Suprapubic skin (tissue), 4 donors: ENCODE measurements around the gene KRT76.

Experiments
- CTCF ChIP-seq, 2 donors: fragments of 200-600 bp in 1 of 2; fragments of 450-650 bp in 1 of 2; sonication (generic) in 1 of 2; IDR thresholded peaks; one replicate each; pipeline ENCODE4 v1.5.1; 2016 to 2019; ENCODE audit warnings: antibody characterized with exemption in 2 of 2, mild to moderate bottlenecking in 1 of 2, moderate library complexity in 1 of 2
- EP300 ChIP-seq: sonication (generic); formaldehyde crosslinking; IDR thresholded peaks from one replicate; pipeline ENCODE4 v1.6.1; 2017; ENCODE audit warnings: antibody characterized with exemption
- POLR2A ChIP-seq, 2 donors: fragments of 450-650 bp; IDR thresholded peaks; one replicate each; pipeline ENCODE4 v1.6.1; 2017; ENCODE audit warnings: antibody characterized with exemption in 2 of 2, mild to moderate bottlenecking in 2 of 2, moderate library complexity in 2 of 2
- POLR2AphosphoS5 ChIP-seq, 3 donors: sonication (generic); formaldehyde crosslinking; IDR thresholded peaks; one replicate each; pipeline ENCODE4 v1.6.1; 2017; ENCODE audit warnings: antibody characterized with exemption in 3 of 3

- no peak for TF ChIP-seq CTCF (IDR thresholded peaks at IDR 0.05)
- TF ChIP-seq POLR2AphosphoS5 (IDR thresholded peaks at IDR 0.05) = no peak
- no peak for TF ChIP-seq EP300
- no peak for TF ChIP-seq POLR2A (IDR thresholded peaks at IDR 0.05)
Measured at GRCh38 chr12:52730793-52731192, 46.4 kb downstream of the KRT76 start.
